NB4 (cell line): ENCODE measurements around the gene CTXND1.

Experiments used
- POLR2A ChIP-seq: IDR thresholded peaks from 2 replicates; pipeline ENCODE4 v1.6.1; 2011; ENCODE audit warnings: mild to moderate bottlenecking; ENCODE audit not compliant: insufficient read length; ENCODE audit errors: extremely low read depth
- TF ChIP-seq, protein P1 (sequence below): IDR thresholded peaks from one replicate; pipeline ENCODE4 v1.5.1; 2012; ENCODE audit warnings: low read depth, low read length
- TF ChIP-seq, protein P2 (sequence below): IDR thresholded peaks from 2 replicates; pipeline ENCODE4 v1.6.1; 2011; ENCODE audit warnings: low read depth, low read length

- TF ChIP-seq, protein P1, sequence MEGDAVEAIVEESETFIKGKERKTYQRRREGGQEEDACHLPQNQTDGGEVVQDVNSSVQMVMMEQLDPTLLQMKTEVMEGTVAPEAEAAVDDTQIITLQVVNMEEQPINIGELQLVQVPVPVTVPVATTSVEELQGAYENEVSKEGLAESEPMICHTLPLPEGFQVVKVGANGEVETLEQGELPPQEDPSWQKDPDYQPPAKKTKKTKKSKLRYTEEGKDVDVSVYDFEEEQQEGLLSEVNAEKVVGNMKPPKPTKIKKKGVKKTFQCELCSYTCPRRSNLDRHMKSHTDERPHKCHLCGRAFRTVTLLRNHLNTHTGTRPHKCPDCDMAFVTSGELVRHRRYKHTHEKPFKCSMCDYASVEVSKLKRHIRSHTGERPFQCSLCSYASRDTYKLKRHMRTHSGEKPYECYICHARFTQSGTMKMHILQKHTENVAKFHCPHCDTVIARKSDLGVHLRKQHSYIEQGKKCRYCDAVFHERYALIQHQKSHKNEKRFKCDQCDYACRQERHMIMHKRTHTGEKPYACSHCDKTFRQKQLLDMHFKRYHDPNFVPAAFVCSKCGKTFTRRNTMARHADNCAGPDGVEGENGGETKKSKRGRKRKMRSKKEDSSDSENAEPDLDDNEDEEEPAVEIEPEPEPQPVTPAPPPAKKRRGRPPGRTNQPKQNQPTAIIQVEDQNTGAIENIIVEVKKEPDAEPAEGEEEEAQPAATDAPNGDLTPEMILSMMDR, result no peak
- TF ChIP-seq, protein P2, sequence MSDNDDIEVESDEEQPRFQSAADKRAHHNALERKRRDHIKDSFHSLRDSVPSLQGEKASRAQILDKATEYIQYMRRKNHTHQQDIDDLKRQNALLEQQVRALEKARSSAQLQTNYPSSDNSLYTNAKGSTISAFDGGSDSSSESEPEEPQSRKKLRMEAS, result no peak
- TF ChIP-seq POLR2A, result no peak
These were observed 35.1 kb downstream of the CTXND1 start for GRCh38 chr15:80216911-80217310.
